CD4-positive, alpha-beta T cell (primary cell): ENCODE data around the gene ZC3H12D. TPM values are rescaled to one million over a fixed set of nuclear protein-coding genes. Genes with fewer than 3 reads are reported as not detected.

Experiments
- ATAC-seq: fragments of 200-7000 bp; cut with Tn5 transposase; one replicate; pipeline ENCODE4 v1.10.0; 2022; ENCODE audit warnings: mild to moderate bottlenecking; ENCODE audit not compliant: poor library complexity
- CTCF ChIA-PET: fragments of 350-600 bp; sonication (Branson Sonifier 250); formaldehyde crosslinking; loops from one replicate; lab custom pipeline; 2021; ENCODE audit warnings: antibody characterized with exemption, inconsistent platforms; lab: Charles Lee
- POLR2A ChIA-PET: fragments of 350-600 bp; sonication (Branson Sonifier 250); formaldehyde crosslinking; loops from one replicate; lab custom pipeline; 2021; ENCODE audit warnings: antibody characterized with exemption, inconsistent platforms; lab: Charles Lee
- DNase-seq, 14 experiments: peaks; one replicate each; pipeline ENCODE4 v3.0.0-alpha.2; 2013 to 2020; ENCODE audit warnings: mixed read lengths in 2 of 14
- H3K27ac ChIP-seq, 2 donors: one replicate each; pipeline versions ENCODE4 v1.5.1 to v1.7.0; 2013; ENCODE audit warnings: low read length in 2 of 2, low read depth in 1 of 2, mild to moderate bottlenecking in 1 of 2
- H3K27me3 ChIP-seq, 2 experiments: 1 replicate in 1 of 2; 2 replicates in 1 of 2; pipeline versions ENCODE4 v1.6.1 to v1.7.0; 2013; ENCODE audit warnings: low read length in 2 of 2, control low read depth in 1 of 2, mild to moderate bottlenecking in 1 of 2, moderate library complexity in 1 of 2; ENCODE audit not compliant: insufficient read depth in 2 of 2, control insufficient read depth in 1 of 2
- H3K36me3 ChIP-seq: one replicate; pipeline ENCODE4 v1.6.1; 2013; ENCODE audit warnings: low read length, control low read depth; ENCODE audit not compliant: insufficient read depth
- H3K4me1 ChIP-seq: one replicate; pipeline ENCODE4 v1.6.1; 2013; ENCODE audit warnings: low read length, control low read depth; ENCODE audit not compliant: insufficient read depth
- H3K4me3 ChIP-seq: one replicate; pipeline ENCODE4 v1.5.1; 2013; ENCODE audit warnings: mild to moderate bottlenecking, low read length, moderate library complexity
- H3K9me3 ChIP-seq, 2 experiments: 1 replicate in 1 of 2; 2 replicates in 1 of 2; pipeline versions ENCODE4 v1.6.1 to v1.7.0; 2013; ENCODE audit warnings: low read length in 2 of 2, mild to moderate bottlenecking in 2 of 2, control low read depth in 1 of 2, moderate library complexity in 1 of 2; ENCODE audit not compliant: control insufficient read depth in 1 of 2, insufficient read depth in 1 of 2
- H3K27ac Mint-ChIP-seq: one replicate; pipeline ENCODE4 v1.8.0; 2020; ENCODE audit warnings: mixed read lengths
- H3K27me3 Mint-ChIP-seq: one replicate; pipeline ENCODE4 v1.8.0; 2021; ENCODE audit warnings: mixed read lengths
- H3K36me3 Mint-ChIP-seq: one replicate; pipeline ENCODE4 v1.8.0; 2021; ENCODE audit warnings: low read depth, mixed read lengths
- H3K4me1 Mint-ChIP-seq: one replicate; pipeline ENCODE4 v1.8.0; 2021; ENCODE audit warnings: low read depth, mixed read lengths
- H3K4me3 Mint-ChIP-seq: one replicate; pipeline ENCODE4 v1.8.0; 2020; ENCODE audit warnings: mild to moderate bottlenecking, mixed read lengths
- H3K9me3 Mint-ChIP-seq: one replicate; pipeline ENCODE4 v1.8.0; 2020; ENCODE audit warnings: mixed read lengths
- CTCF ChIP-seq: fragments of 200-600 bp; IDR thresholded peaks from one replicate; pipeline ENCODE4 v1.8.0; 2022; ENCODE audit warnings: antibody characterized with exemption, mild to moderate bottlenecking
- intact Hi-C, 2 experiments: fragments of 100-400 bp; cut with DNase I in 1 of 2; cut with micrococcal nuclease in 1 of 2; formaldehyde crosslinking; loops; one replicate each; pipeline versions ENCODE4 v1.15.1 to v1.9.0; 2023 to 2025; cut with DNase I, micrococcal nuclease
- total RNA-seq, 174 experiments: library from RNA in 2 of 174; stranded (reverse) in 2 of 174; gene quantifications; one replicate each; pipeline ENCODE4 v1.2.3 and lab custom pipeline; 2021 to 2026

ZC3H12D gene
- total RNA-seq, 2 experiments from 2014 or later: 70.2 to 71.0 TPM

DNA sequence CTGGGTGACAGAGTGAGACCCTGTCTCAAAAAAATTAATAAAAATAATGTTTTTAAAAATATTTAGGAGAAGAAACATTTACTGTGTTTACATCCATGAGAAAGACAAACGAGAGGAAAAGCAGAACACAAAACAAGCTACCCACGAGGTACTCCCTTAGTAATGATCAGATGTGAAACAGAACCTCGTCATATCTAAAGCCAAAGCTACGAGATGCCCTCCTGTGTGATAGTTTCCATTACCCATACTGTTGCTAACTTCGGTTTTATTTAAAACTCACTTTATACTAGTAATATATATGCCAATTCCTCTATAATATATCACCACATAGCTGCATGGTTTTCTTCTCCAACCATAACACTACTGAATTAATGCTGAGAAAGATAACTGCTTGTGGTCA lies 63.7 kb downstream of the ZC3H12D start:
- Histone ChIP-seq H3K4me3 (no peak overlapping the region), H3K4me1 (no peaks in the 10 kb centered on the region), H3K36me3 (no peaks in the 10 kb centered on the region), H3K9me3 (no peaks in the 10 kb centered on the region), H3K27ac (no peak overlapping the region), H3K27me3 (no peaks in the 10 kb centered on the region)
- H3K4me1 Mint-ChIP-seq: peaks cover 6% of the 10 kb centered on the region
- TF ChIP-seq CTCF: no peak
- ChIA-PET POLR2A (interaction anchor here (0.7 kb wide), 1 partner anchor 102 kb away, joined by 5 read pairs; no protein-coding TSS in a partner anchor), CTCF (interaction anchor here (0.6 to 3.7 kb wide), 5 partner anchors 11 to 392 kb away, joined by 3 to 14 read pairs (median 4); no protein-coding TSS in a partner anchor)
- peaks cover 3% of the 10 kb centered on the region for H3K9me3 Mint-ChIP-seq
- no peaks in the 10 kb centered on the region for H3K36me3 Mint-ChIP-seq
- DNase-seq (no peak), ATAC-seq (no peak)
- intact Hi-C loops: no loop called here
- no peak overlapping the region for H3K27ac Mint-ChIP-seq
- H3K4me3 Mint-ChIP-seq: no peak overlapping the region
- H3K27me3 Mint-ChIP-seq: no peaks in the 10 kb centered on the region

DNA sequence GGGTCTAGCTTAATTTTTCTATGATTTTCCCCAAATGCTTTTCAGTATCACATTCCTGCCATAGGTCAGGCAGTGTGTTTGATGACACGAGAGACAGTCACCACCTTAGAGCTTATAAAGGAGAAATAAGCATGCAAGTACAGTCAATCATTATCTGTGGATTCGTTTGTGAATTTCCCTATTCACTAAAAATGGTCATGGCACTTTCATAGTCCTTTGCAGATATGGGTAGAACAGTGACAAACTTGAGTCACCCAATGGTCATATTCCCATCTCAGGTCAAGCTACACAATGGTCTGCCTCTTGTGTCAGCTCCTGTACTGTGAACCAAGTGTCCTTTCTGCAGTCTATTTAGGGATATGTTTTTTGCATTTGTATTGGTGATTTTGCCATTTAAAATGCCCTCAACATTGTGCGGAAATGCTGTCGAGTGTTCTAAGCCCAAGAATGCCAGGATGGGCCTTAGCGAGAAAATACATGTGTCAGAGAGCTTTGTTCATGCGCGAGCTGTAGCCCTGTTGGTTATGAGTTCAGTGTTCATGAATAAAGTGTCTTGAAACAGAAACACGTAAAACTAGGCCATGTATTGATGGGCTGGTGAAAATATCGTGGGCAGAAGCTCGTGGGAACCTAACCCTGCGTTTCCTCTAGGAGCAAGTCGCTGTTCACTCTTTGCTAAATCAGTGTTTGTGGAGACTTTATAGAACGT lies 65.0 kb downstream of the ZC3H12D start:
- intact Hi-C loops: loop anchor here in 1 of 2 experiments (5.0 kb wide), 1 partner anchor 38 kb away; no protein-coding TSS in a partner anchor
- ChIA-PET POLR2A (interaction anchor here (0.6 to 1.0 kb wide), 3 partner anchors 14 to 354 kb away, joined by 3 read pairs; no protein-coding TSS in a partner anchor), CTCF (interaction anchor here (1.6 to 3.7 kb wide), 4 partner anchors 12 to 391 kb away, joined by 3 to 14 read pairs (median 6); no protein-coding TSS in a partner anchor)
- Histone ChIP-seq H3K4me3 (no peak overlapping the region), H3K4me1 (no peaks in the 10 kb centered on the region), H3K27ac (no peak overlapping the region), H3K9me3 (peaks cover 0 to 5% of the 10 kb centered on the region in 2 experiments), H3K27me3 (no peaks in the 10 kb centered on the region), H3K36me3 (no peaks in the 10 kb centered on the region)
- no peak overlapping the region for H3K27ac Mint-ChIP-seq
- no peak for TF ChIP-seq CTCF
- H3K9me3 Mint-ChIP-seq: peaks cover 3% of the 10 kb centered on the region
- no peaks in the 10 kb centered on the region for H3K36me3 Mint-ChIP-seq
- no peaks in the 10 kb centered on the region for H3K27me3 Mint-ChIP-seq
- no peak for ATAC-seq
- H3K4me3 Mint-ChIP-seq: no peak overlapping the region
- peaks cover 6% of the 10 kb centered on the region for H3K4me1 Mint-ChIP-seq
- no peak for DNase-seq

DNA sequence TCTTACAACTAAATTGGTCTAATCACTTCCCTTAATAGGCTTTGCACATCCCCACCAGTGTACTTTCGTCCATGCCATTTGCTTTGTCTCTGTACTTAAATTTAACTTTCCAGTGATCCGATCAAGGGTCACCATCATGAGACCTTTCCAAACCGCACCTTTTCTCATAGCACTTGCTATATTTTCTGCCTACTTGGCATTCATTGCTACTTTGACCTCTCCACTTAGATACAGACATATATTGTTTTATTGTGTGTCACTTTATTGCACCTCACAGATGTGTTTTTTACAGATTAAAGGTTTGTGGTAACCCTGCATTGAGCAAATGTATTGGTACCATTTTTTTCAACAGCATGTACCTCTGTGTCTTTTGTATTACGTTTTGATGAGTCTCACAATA lies 70.0 kb downstream of the ZC3H12D start:
- no peak overlapping the region for H3K4me3 ChIP-seq
- ChIA-PET POLR2A (no interaction called here), CTCF (interaction anchor here (0.7 to 1.3 kb wide), 2 partner anchors 17 to 241 kb away, joined by 3 to 4 read pairs; no protein-coding TSS in a partner anchor)
- no peaks in the 10 kb centered on the region for H3K4me1 ChIP-seq
- H3K9me3 ChIP-seq: peaks cover 0 to 5% of the 10 kb centered on the region in 2 experiments
- no peaks in the 10 kb centered on the region for H3K27me3 ChIP-seq
- no peak overlapping the region for H3K4me3 Mint-ChIP-seq
- H3K27me3 Mint-ChIP-seq: no peaks in the 10 kb centered on the region
- intact Hi-C loops: loop anchor here in 1 of 2 experiments (5.0 kb wide), 1 partner anchor 33 kb away; no protein-coding TSS in a partner anchor
- H3K36me3 Mint-ChIP-seq: peaks cover 31% of the 10 kb centered on the region
- DNase-seq (no peak), ATAC-seq (no peak)
- H3K27ac Mint-ChIP-seq: no peak overlapping the region
- H3K4me1 Mint-ChIP-seq: no peaks in the 10 kb centered on the region
- peaks cover 5% of the 10 kb centered on the region for H3K9me3 Mint-ChIP-seq
- no peak for TF ChIP-seq CTCF
- H3K27ac ChIP-seq: no peak overlapping the region
- peaks cover 19% of the 10 kb centered on the region for H3K36me3 ChIP-seq
